HUES48 (cell line): ENCODE results near the gene WHAMM.

ENCODE experiments used
- H3K27ac ChIP-seq: one replicate; pipeline ENCODE4 v1.7.0; 2013; ENCODE audit warnings: low read depth, low read length, inconsistent platforms
- H3K27me3 ChIP-seq: 2 replicates; pipeline ENCODE4 v1.6.1; 2013; ENCODE audit warnings: mild to moderate bottlenecking, low read length; ENCODE audit not compliant: control insufficient read depth, insufficient read depth
- H3K36me3 ChIP-seq: 2 replicates; pipeline ENCODE4 v1.6.1; 2013; ENCODE audit warnings: low read length; ENCODE audit not compliant: control insufficient read depth, insufficient read depth
- H3K4me1 ChIP-seq: 2 replicates; pipeline ENCODE4 v1.6.1; 2013; ENCODE audit warnings: mild to moderate bottlenecking, low read length; ENCODE audit not compliant: control insufficient read depth, insufficient read depth
- H3K4me3 ChIP-seq: 2 replicates; pipeline ENCODE4 v1.5.1; 2013; ENCODE audit warnings: mild to moderate bottlenecking, low read depth, low read length
- H3K9ac ChIP-seq: 2 replicates; pipeline ENCODE4 v1.6.1; 2013; ENCODE audit warnings: mild to moderate bottlenecking, low read depth, low read length, moderate library complexity
- H3K9me3 ChIP-seq: 2 replicates; pipeline ENCODE4 v1.6.1; 2013; ENCODE audit warnings: low read length; ENCODE audit not compliant: control insufficient read depth, insufficient read depth

Gene WHAMM

GRCh38 chr15:82839136-82839535, 29.7 kb downstream of the WHAMM start:
- Histone ChIP-seq H3K36me3 (peaks cover 13% of the 10 kb centered on the region), H3K9me3 (no peaks in the 10 kb centered on the region), H3K4me3 (no peak overlapping the region), H3K9ac (no peak overlapping the region), H3K27me3 (no peaks in the 10 kb centered on the region), H3K4me1 (no peaks in the 10 kb centered on the region), H3K27ac (no peak overlapping the region)

- Histone ChIP-seq H3K27me3 (no peaks in the 10 kb centered on the region), H3K9me3 (no peaks in the 10 kb centered on the region), H3K36me3 (peaks cover 5% of the 10 kb centered on the region; the same call in 1 of the 2 replicates), H3K4me3 (no peak overlapping the region), H3K4me1 (no peaks in the 10 kb centered on the region), H3K9ac (no peak overlapping the region), H3K27ac (no peak overlapping the region)
Measured at GRCh38 chr15:82840166-82840565, 30.7 kb downstream of the WHAMM start.

GRCh38 chr15:82843566-82843965, 34.1 kb downstream of the WHAMM start:
- Histone ChIP-seq H3K9ac (no peak overlapping the region), H3K4me3 (no peak overlapping the region), H3K9me3 (no peaks in the 10 kb centered on the region), H3K36me3 (no peaks in the 10 kb centered on the region), H3K27ac (no peak overlapping the region), H3K27me3 (no peaks in the 10 kb centered on the region), H3K4me1 (no peaks in the 10 kb centered on the region)

- no peak overlapping the region for H3K9ac ChIP-seq
- peaks cover 9% of the 10 kb centered on the region for H3K4me1 ChIP-seq
- H3K36me3 ChIP-seq = no peaks in the 10 kb centered on the region
Measured at GRCh38 chr15:82845686-82846085, 36.3 kb downstream of the WHAMM start.

GRCh38 chr15:82846621-82847020, 37.2 kb downstream of the WHAMM start:
- Histone ChIP-seq H3K9ac (no peak overlapping the region), H3K9me3 (no peaks in the 10 kb centered on the region), H3K4me3 (no peak overlapping the region), H3K4me1 (peaks cover 9% of the 10 kb centered on the region), H3K27me3 (no peaks in the 10 kb centered on the region), H3K27ac (no peak overlapping the region), H3K36me3 (0 out of 2 replicates have a peak, but pooled peaks cover 3% of the 10 kb centered on the region)

More at GRCh38 chr15:82845686-82846085, 36.3 kb downstream of the WHAMM start:
- no peaks in the 10 kb centered on the region for H3K27me3 ChIP-seq
- H3K9me3 ChIP-seq = no peaks in the 10 kb centered on the region
- H3K27ac ChIP-seq = no peak overlapping the region
- H3K4me3 ChIP-seq = no peak overlapping the region

- Histone ChIP-seq H3K4me3 (no peak overlapping the region), H3K9me3 (no peaks in the 10 kb centered on the region), H3K27ac (no peak overlapping the region), H3K36me3 (0 out of 2 replicates have a peak, but pooled peaks cover 3% of the 10 kb centered on the region), H3K4me1 (peaks cover 9% of the 10 kb centered on the region), H3K9ac (no peak overlapping the region), H3K27me3 (no peaks in the 10 kb centered on the region)
Measured at GRCh38 chr15:82847703-82848102, 38.3 kb downstream of the WHAMM start.

GRCh38 chr15:82848241-82848993, 39.0 kb downstream of the WHAMM start:
- no peak overlapping the region for H3K9ac ChIP-seq
- no peaks in the 10 kb centered on the region for H3K9me3 ChIP-seq
- H3K27ac ChIP-seq = no peak overlapping the region
- peaks cover 9% of the 10 kb centered on the region for H3K4me1 ChIP-seq
- H3K27me3 ChIP-seq = no peaks in the 10 kb centered on the region
- no peak overlapping the region for H3K4me3 ChIP-seq
- H3K36me3 ChIP-seq = 0 out of 2 replicates have a peak, but pooled peaks cover 3% of the 10 kb centered on the region

- Histone ChIP-seq H3K27me3 (no peaks in the 10 kb centered on the region), H3K27ac (peak overlapping the region; percentile 31), H3K4me3 (no peak overlapping the region), H3K9ac (0 out of 2 replicates have a peak overlapping the region, but pooled peaks have one; percentile 8), H3K36me3 (0 out of 2 replicates have a peak, but pooled peaks cover 3% of the 10 kb centered on the region), H3K9me3 (no peaks in the 10 kb centered on the region), H3K4me1 (peaks cover 9% of the 10 kb centered on the region)
Measured at GRCh38 chr15:82849556-82850512, 40.4 kb downstream of the WHAMM start.

- no peak overlapping the region for H3K4me3 ChIP-seq
- no peak overlapping the region for H3K9ac ChIP-seq
- no peak overlapping the region for H3K27ac ChIP-seq
Measured at GRCh38 chr15:82850731-82851130, 41.3 kb downstream of the WHAMM start.

GRCh38 chr15:82851306-82851850, 42.0 kb downstream of the WHAMM start:
- H3K9ac ChIP-seq = no peak overlapping the region
- peaks cover 9% of the 10 kb centered on the region for H3K4me1 ChIP-seq
- no peaks in the 10 kb centered on the region for H3K27me3 ChIP-seq
- H3K36me3 ChIP-seq = 0 out of 2 replicates have a peak, but pooled peaks cover 3% of the 10 kb centered on the region
- H3K27ac ChIP-seq = no peak overlapping the region
- H3K9me3 ChIP-seq = no peaks in the 10 kb centered on the region
- no peak overlapping the region for H3K4me3 ChIP-seq

More at GRCh38 chr15:82850731-82851130, 41.3 kb downstream of the WHAMM start:
- Histone ChIP-seq H3K36me3 (0 out of 2 replicates have a peak, but pooled peaks cover 3% of the 10 kb centered on the region), H3K9me3 (no peaks in the 10 kb centered on the region), H3K4me1 (peaks cover 9% of the 10 kb centered on the region), H3K27me3 (no peaks in the 10 kb centered on the region)
